ENCODE measurements around the gene CORT.

The CORT gene

DNA sequence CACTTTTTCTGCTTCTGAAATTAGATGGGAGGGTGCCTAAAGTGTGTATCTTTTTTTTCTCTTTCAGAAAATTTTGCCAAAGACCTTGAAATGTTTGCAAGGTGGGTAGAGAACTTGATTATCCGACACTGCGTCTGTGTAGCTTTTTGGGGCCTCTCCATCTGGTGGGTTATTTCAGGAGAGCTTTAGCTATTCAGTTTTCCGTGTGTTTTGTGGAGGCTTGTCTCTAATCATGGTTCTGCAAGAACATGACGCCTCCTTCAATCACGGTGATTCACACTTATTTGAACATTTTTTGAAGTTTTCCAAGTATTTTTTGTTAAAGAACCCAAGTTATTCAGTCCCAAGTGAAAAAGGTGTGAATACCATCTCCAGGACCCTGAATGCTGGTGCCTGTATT, 15.2 kb upstream of the CORT start:
- DNase-seq = no peak
- Histone ChIP-seq H3K9me3 (no peaks in the 10 kb centered on the region), H3K27me3 (no peaks in the 10 kb centered on the region), H3K36me3 (no peaks in the 10 kb centered on the region), H3K4me3 (ENCODE audit: low read depth, low read length) (no peak overlapping the region), H3K4me1 (no peaks in the 10 kb centered on the region)
- TF ChIP-seq CTCF (IDR thresholded peaks at IDR 0.05; ENCODE audit: low read depth, low read length) = no peak

DNA sequence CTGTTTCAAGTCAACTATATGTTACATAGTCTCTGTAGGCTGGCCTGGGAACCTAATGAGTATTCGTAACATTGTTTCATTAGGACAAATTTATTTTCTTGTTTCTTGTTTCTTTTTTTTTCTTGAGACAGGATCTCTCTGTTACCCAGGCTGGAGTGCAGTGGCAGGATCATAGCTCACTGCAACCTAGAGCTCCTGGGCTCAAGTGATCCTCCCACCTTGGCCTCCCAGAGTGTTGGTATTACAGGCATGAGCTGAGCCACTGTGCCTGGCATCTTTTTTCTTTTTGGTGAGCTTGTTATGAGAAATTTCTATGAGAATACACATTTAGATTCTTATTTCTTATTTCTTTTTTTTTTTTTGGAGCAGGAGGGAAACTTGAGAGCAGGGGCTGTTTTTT, 12.8 kb upstream of the CORT start:
- DNase-seq = no peak
- H3K9me3 ChIP-seq = no peaks in the 10 kb centered on the region
- no peaks in the 10 kb centered on the region for H3K36me3 ChIP-seq
- no peaks in the 10 kb centered on the region for H3K4me1 ChIP-seq
- no peak overlapping the region for H3K4me3 ChIP-seq (ENCODE audit: low read depth, low read length)
- TF ChIP-seq CTCF (IDR thresholded peaks at IDR 0.05; ENCODE audit: low read depth, low read length) = no peak
- no peaks in the 10 kb centered on the region for H3K27me3 ChIP-seq

GRCh38 chr1:10438677-10439163, 11.1 kb upstream of the CORT start:
- no peak for TF ChIP-seq CTCF (IDR thresholded peaks at IDR 0.05; ENCODE audit: low read depth, low read length)
- Histone ChIP-seq H3K4me3 (ENCODE audit: low read depth, low read length) (no peak overlapping the region), H3K27me3 (no peaks in the 10 kb centered on the region), H3K36me3 (no peaks in the 10 kb centered on the region), H3K4me1 (no peaks in the 10 kb centered on the region), H3K9me3 (no peaks in the 10 kb centered on the region)
- no peak for DNase-seq

DNA sequence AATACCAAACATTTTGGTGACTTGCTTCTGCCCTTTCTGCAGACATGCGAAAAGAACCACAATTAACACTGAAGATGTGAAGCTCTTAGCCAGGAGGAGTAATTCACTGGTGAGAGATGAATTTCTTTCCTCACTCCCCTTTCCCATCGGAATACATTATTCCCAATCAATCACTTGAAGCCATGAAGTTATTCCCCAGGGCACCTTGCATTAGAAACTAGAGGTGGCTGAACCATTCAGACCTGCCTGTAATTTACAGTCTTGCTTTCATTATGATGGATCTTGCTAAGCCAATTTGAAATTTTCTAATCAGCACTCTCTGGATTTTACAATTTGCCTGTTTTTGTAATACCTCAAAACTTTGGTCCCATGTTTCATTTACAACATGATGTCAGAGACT, 9.5 kb upstream of the CORT start:
- no peak for DNase-seq
- H3K4me1 ChIP-seq = no peaks in the 10 kb centered on the region
- H3K36me3 ChIP-seq = no peaks in the 10 kb centered on the region
- TF ChIP-seq CTCF (IDR thresholded peaks at IDR 0.05; ENCODE audit: low read depth, low read length) = no peak
- no peaks in the 10 kb centered on the region for H3K9me3 ChIP-seq
- no peak overlapping the region for H3K4me3 ChIP-seq (ENCODE audit: low read depth, low read length)
- H3K27me3 ChIP-seq = no peaks in the 10 kb centered on the region

GRCh38 chr1:10440794-10441193, 9.0 kb upstream of the CORT start:
- DNase-seq = no peak
- no peaks in the 10 kb centered on the region for H3K36me3 ChIP-seq
- H3K9me3 ChIP-seq = no peaks in the 10 kb centered on the region
- no peak overlapping the region for H3K4me3 ChIP-seq (ENCODE audit: low read depth, low read length)
- no peaks in the 10 kb centered on the region for H3K4me1 ChIP-seq
- no peaks in the 10 kb centered on the region for H3K27me3 ChIP-seq
- no peak for TF ChIP-seq CTCF (IDR thresholded peaks at IDR 0.05; ENCODE audit: low read depth, low read length)

DNA sequence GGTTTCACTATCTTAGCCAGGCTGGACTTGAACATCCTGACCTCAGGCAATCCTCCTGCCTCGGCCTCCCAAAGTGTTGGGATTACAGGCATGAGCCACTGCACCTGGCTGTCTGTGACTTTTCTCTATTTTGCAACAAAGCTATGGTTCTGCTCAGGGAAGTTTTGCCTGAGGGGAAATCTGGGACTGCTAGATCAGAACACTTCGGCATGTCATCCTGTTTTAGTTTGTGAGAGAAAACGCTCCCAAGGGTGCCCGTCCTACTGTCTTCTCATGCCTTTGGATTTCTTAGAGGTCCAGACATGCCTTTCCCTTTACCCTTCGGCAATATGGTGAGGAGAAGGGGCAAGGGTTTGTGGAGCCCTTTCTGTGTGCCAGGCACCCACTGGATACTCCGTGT, 5.6 kb upstream of the CORT start:
- Histone ChIP-seq H3K27me3 (no peaks in the 10 kb centered on the region), H3K36me3 (no peaks in the 10 kb centered on the region), H3K4me1 (no peaks in the 10 kb centered on the region), H3K9me3 (no peaks in the 10 kb centered on the region), H3K4me3 (ENCODE audit: low read depth, low read length) (no peak overlapping the region)
- DNase-seq = no peak
- no peak for TF ChIP-seq CTCF (IDR thresholded peaks at IDR 0.05; ENCODE audit: low read depth, low read length)

Measured in BE2C (cell line).